ENCODE measurements around the gene DGKG.

DGKG gene

DNA sequence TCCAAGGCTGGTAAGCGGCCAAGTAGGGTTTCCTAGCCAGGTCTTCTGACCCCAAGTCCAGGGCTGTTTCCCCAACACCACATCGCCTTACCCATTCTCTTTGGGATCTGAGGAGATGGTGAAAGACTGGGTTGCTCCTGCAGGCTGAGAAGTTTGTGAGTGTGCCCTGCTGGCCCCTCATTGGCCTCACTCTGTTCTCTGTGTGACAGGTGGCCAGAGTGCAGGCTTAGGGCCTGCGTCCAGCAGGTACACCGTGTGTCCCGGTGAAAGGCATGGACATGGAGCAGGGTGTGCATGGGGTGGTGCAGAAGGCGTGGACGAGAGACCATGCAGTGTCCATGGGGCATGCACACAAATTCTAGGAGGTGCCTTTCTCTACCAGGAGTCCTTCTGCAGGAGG lies 91.3 kb downstream of the DGKG start:
- Histone ChIP-seq H2AFZ (ENCODE audit: low read depth, low read length) (no peak overlapping the region), H3K36me3 (ENCODE audit: insufficient read depth, low read length) (no peaks in the 10 kb centered on the region), H3K9me3 (ENCODE audit: low read length) (no peaks in the 10 kb centered on the region), H3K4me3 (ENCODE audit: low read length) (no peak overlapping the region), H3K4me1 (ENCODE audit: insufficient read depth, low read length) (no peaks in the 10 kb centered on the region), H3K27me3 (ENCODE audit: insufficient read depth, low read length) (peaks cover 3% of the 10 kb centered on the region)

DNA sequence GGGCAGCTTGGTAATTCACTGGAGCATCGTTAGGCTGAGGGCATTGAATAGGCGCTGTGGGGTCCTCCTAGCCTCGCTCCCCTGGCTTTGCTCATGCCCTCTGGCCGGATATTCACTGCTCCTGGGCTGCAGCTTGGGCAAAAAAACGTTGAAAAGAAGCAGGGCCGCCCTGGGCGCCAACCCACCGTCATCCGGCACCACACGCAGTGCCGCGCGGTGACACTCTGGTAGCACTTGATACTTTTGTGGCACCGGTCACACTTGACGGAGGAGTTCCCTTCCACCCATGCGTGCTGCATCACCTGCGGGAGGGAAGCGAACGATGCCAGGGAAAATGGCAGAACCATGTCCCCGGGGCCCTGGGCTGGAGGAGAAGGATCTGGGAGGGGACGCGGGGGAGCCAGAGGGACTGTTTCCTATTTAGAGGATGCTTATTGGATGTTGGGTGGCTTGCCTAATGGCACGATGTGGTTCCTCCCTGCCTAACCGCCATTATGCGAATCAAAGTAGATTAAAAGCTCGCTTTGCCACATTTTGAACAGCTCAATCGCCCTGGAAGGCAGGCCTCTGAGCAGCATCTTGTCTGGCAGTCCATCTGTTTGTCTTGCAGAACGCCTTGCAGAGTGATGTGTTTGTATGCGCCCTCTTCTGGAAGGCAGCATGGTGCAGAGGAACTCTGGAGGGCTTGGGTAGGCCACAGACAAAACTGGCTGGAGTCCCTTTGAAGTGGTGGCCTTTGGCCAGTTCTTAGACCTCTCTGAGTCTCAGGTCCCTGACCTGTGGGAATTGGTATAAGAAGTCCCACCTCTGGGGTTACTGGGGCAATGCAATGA lies 93.2 kb downstream of the DGKG start:
- peaks cover 3% of the 10 kb centered on the region for H3K27me3 ChIP-seq (ENCODE audit: insufficient read depth, low read length)

DNA sequence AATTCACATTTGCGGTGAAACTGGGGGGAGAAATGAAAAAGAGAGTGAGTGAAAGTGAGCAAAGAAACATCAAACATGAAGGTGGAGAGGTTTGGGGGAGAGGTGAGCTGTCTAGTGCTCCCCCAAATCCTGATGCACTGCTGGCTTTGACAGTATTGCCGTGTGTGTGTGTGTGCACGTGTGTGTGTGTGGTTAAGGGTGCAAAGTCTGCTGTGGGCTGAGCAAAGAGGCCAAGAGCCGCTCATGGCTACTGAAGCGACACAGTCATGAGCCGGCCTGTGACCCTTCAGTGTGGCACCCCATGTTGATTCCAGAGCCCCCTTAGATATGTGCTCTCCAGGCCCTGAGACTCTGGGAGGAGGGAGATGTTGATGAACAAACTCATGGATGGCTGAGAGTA lies 94.3 kb downstream of the DGKG start:
- H3K4me1 ChIP-seq (ENCODE audit: insufficient read depth, low read length): no peaks in the 10 kb centered on the region
- H3K4me3 ChIP-seq (ENCODE audit: low read length): no peak overlapping the region
- H3K9me3 ChIP-seq (ENCODE audit: low read length): no peaks in the 10 kb centered on the region
- peaks cover 3% of the 10 kb centered on the region for H3K27me3 ChIP-seq (ENCODE audit: insufficient read depth, low read length)
- no peak overlapping the region for H2AFZ ChIP-seq (ENCODE audit: low read depth, low read length)
- H3K36me3 ChIP-seq (ENCODE audit: insufficient read depth, low read length): no peaks in the 10 kb centered on the region

More for the DNA sequence above, 93.2 kb downstream of the DGKG start:
- Histone ChIP-seq H2AFZ (ENCODE audit: low read depth, low read length) (no peak overlapping the region), H3K36me3 (ENCODE audit: insufficient read depth, low read length) (no peaks in the 10 kb centered on the region), H3K9me3 (ENCODE audit: low read length) (no peaks in the 10 kb centered on the region), H3K4me1 (ENCODE audit: insufficient read depth, low read length) (no peaks in the 10 kb centered on the region), H3K4me3 (ENCODE audit: low read length) (no peak overlapping the region)

DNA sequence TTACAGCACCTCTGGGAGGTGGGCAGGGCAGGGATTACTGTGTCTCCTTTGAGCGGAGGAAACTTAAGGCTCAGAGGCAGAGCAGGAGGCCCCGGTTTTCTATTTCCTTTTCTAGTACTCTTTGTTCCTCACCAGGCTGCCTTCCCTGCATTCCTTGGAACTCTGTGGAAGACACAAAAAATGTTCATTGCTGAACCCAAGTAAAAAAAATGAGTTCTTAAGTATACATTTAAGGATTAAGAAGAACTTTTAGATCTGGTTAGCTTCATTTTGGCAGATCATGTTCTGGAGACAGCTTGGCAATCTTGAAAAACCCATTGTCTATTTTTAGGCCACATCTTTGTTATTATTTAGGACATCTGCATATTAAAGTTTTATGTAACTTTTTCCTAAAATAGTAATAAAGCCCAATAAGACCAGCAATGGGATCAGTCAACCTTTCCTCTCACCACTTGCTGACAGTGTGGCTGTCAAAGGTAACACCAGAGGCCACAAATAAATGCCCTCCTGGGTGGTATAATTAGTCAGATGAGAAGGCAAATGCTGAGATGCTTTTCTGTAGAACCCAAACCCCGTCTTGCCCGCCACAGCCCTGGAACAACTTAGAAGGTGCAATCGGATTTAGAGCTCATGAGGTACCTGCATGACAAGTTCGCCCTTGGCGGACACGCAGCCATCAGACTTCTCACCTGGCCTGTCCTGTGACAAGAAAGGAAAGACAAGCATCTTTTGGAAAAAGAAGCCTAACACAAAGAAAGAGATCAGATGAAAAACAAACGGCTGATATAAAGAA lies 97.2 kb downstream of the DGKG start:
- Histone ChIP-seq H2AFZ (ENCODE audit: low read depth, low read length) (no peak overlapping the region), H3K4me1 (ENCODE audit: insufficient read depth, low read length) (peaks cover under 1% of the 10 kb centered on the region), H3K36me3 (ENCODE audit: insufficient read depth, low read length) (no peaks in the 10 kb centered on the region), H3K27me3 (ENCODE audit: insufficient read depth, low read length) (peaks cover 3% of the 10 kb centered on the region), H3K4me3 (ENCODE audit: low read length) (no peak overlapping the region), H3K9me3 (ENCODE audit: low read length) (no peaks in the 10 kb centered on the region)

DNA sequence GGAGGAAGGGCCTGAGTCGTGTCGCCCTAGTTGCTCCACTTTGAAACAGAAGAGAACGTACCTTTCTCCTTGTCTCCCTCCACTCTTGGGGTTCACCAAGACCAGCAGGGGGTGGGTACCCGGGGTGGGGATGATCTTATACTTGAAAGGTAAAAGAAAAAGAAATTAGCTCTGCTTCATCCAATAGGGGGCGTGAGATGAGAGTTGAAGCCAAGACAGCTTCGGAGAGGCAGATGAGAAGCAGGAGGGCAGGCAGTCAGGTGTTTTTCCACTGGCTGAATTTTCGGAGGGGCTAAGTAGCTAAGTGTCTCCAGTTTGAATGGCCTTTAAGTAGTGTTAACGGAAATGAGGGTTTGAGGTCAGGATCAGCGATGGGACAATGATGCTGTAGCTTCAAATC lies 100.4 kb downstream of the DGKG start:
- peaks cover 4% of the 10 kb centered on the region for H3K27me3 ChIP-seq (ENCODE audit: insufficient read depth, low read length)

DNA sequence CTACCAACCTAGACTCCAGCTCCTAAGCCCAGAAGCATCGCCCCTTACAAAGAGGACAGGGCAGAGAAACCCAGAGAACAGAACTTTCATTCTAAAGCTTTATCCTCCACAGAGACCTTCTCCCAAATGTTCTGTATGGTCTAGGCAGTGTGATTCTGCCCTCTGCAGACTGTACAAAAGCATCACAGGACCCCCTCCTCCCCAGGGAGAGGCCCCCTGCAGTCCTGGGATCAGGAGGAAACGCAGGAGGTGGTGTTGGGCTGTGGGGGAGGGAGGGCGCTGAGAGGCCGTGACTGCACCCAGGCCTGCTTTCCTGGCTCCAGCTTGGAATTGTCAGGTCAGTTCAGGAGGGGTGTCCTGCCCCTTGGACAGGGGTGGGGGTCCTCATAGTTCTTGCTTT lies 101.3 kb downstream of the DGKG start:
- H3K4me1 ChIP-seq (ENCODE audit: insufficient read depth, low read length): peaks cover 6% of the 10 kb centered on the region
- no peak overlapping the region for H3K4me3 ChIP-seq (ENCODE audit: low read length)
- H3K36me3 ChIP-seq (ENCODE audit: insufficient read depth, low read length): no peaks in the 10 kb centered on the region
- H3K9me3 ChIP-seq (ENCODE audit: low read length): no peaks in the 10 kb centered on the region
- peaks cover 4% of the 10 kb centered on the region for H3K27me3 ChIP-seq (ENCODE audit: insufficient read depth, low read length)
- H2AFZ ChIP-seq (ENCODE audit: low read depth, low read length): no peak overlapping the region

More for the DNA sequence above, 100.4 kb downstream of the DGKG start:
- Histone ChIP-seq H3K9me3 (ENCODE audit: low read length) (no peaks in the 10 kb centered on the region), H3K4me3 (ENCODE audit: low read length) (no peak overlapping the region), H2AFZ (ENCODE audit: low read depth, low read length) (no peak overlapping the region), H3K36me3 (ENCODE audit: insufficient read depth, low read length) (no peaks in the 10 kb centered on the region), H3K4me1 (ENCODE audit: insufficient read depth, low read length) (peaks cover 6% of the 10 kb centered on the region)

DNA sequence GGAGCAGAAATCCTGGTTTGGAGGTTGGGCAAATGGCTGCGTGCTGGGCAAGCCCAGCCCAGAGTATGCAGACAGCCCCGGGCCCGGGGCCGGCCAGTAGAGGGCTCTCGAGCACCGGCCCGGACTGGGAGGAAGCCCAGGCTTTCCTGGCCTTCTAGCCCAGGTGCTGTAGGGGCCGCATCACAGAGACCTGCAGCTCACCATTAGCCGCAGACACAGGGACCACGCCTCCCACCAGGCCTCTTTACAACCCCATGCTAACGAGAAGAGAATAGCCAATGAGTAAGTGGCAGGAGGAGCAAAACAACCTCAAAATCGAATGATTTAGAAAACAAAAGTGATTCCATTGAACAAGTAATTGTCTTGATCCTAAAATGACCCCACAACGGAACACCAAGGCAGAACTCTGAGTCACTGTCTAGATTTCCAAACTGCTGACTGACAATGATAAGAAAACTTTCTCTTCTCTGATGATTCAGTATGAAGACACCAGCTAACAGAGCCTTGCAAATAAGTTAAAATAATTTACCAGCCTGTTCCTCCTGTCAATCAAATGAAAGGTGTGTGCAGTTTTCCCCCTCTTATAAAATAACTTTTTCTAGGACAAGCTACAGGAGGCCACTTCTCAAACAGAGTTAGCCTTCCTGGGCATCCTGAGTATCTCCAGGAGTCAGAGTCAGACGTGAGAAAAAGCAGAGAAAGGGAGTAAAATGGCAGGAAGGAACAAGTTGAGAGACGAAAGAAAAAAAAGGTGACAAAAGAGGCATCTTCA lies 102.2 kb downstream of the DGKG start:
- no peak overlapping the region for H3K4me3 ChIP-seq (ENCODE audit: low read length)
- peaks cover 4% of the 10 kb centered on the region for H3K27me3 ChIP-seq (ENCODE audit: insufficient read depth, low read length)
- no peaks in the 10 kb centered on the region for H3K36me3 ChIP-seq (ENCODE audit: insufficient read depth, low read length)
- peaks cover 6% of the 10 kb centered on the region for H3K4me1 ChIP-seq (ENCODE audit: insufficient read depth, low read length)
- no peaks in the 10 kb centered on the region for H3K9me3 ChIP-seq (ENCODE audit: low read length)
- no peak overlapping the region for H2AFZ ChIP-seq (ENCODE audit: low read depth, low read length)

DNA sequence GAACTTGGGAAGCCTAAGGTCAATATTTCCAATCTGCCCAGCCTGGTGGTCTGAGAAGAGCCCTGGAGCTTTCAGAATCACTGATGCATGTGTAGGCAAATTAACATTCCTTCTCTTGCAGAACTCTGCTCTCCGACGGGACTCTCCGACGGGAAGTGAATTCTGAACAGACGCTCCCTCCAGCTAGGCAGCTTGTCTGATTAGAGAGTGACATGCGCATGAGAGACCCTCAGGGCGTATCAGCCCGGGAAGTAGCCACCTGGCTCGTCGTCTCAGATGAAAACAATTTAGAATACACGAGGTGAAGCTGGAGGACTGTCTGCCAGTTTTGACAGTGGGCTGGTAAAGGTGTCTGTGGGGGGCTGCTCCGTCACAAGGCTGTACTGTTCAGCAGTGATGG lies 103.1 kb downstream of the DGKG start:
- Histone ChIP-seq H3K27me3 (ENCODE audit: insufficient read depth, low read length) (peaks cover 4% of the 10 kb centered on the region), H2AFZ (ENCODE audit: low read depth, low read length) (no peak overlapping the region), H3K9me3 (ENCODE audit: low read length) (no peaks in the 10 kb centered on the region), H3K4me1 (ENCODE audit: insufficient read depth, low read length) (peaks cover 6% of the 10 kb centered on the region), H3K36me3 (ENCODE audit: insufficient read depth, low read length) (no peaks in the 10 kb centered on the region), H3K4me3 (ENCODE audit: low read length) (no peak overlapping the region)

DNA sequence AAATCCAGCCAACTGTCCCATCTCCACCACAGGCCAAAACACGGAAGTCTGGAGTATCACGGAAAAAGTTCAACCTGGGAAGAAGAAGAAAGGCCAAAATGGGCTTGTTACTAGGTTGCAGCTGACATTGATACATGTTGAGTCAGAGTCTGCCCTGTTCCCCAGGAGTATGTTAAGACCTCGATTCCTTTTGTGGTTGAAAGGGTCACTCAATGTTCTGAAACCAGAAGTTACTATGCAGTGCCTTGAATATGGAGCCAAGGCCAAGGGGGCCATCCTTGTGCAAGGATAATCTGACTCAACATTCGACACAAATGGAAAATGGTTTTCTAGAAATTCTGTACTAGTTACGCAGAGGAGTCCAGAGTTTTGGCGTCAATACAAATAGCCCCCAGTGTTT lies 104.2 kb downstream of the DGKG start:
- no peaks in the 10 kb centered on the region for H3K9me3 ChIP-seq (ENCODE audit: low read length)
- H3K4me1 ChIP-seq (ENCODE audit: insufficient read depth, low read length): peaks cover 6% of the 10 kb centered on the region
- H3K36me3 ChIP-seq (ENCODE audit: insufficient read depth, low read length): no peaks in the 10 kb centered on the region
- H3K27me3 ChIP-seq (ENCODE audit: insufficient read depth, low read length): peaks cover 4% of the 10 kb centered on the region
- no peak overlapping the region for H2AFZ ChIP-seq (ENCODE audit: low read depth, low read length)
- H3K4me3 ChIP-seq (ENCODE audit: low read length): no peak overlapping the region

DNA sequence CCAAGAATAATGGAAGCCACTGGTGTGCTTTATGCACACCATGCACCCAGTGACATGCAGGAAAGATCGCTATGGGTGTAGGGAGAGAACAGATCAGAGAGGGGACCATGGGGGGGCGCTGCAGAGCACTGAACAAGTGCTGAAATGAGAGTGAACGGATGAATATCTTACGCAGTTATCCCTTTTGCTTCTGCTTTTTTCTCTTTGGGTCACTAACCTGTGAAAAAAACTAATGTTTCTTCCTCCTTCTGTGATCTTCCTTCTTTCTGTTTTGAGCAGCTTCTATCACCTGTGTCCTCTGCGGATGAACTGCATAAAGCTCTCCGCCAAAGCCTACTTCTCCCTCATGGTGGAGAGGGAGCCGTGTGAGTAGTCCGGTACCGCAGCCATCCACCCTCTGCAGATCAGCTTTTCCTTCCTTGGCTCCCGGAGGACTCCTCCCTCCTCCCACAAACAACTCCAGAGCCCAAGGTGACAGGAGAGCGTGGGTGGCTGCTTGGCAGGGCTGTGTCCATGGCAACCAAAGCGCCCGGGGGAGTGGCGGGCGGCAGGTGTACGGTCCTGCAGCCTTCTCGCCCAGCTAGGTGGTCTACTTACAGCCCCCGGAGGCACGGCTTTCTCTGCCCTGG lies 106.2 kb downstream of the DGKG start:
- no peak overlapping the region for H3K4me3 ChIP-seq (ENCODE audit: low read length)
- H3K36me3 ChIP-seq (ENCODE audit: insufficient read depth, low read length): no peaks in the 10 kb centered on the region
- H3K27me3 ChIP-seq (ENCODE audit: insufficient read depth, low read length): peaks cover 6% of the 10 kb centered on the region
- no peaks in the 10 kb centered on the region for H3K9me3 ChIP-seq (ENCODE audit: low read length)
- H3K4me1 ChIP-seq (ENCODE audit: insufficient read depth, low read length): peaks cover 6% of the 10 kb centered on the region
- no peak overlapping the region for H2AFZ ChIP-seq (ENCODE audit: low read depth, low read length)

DNA sequence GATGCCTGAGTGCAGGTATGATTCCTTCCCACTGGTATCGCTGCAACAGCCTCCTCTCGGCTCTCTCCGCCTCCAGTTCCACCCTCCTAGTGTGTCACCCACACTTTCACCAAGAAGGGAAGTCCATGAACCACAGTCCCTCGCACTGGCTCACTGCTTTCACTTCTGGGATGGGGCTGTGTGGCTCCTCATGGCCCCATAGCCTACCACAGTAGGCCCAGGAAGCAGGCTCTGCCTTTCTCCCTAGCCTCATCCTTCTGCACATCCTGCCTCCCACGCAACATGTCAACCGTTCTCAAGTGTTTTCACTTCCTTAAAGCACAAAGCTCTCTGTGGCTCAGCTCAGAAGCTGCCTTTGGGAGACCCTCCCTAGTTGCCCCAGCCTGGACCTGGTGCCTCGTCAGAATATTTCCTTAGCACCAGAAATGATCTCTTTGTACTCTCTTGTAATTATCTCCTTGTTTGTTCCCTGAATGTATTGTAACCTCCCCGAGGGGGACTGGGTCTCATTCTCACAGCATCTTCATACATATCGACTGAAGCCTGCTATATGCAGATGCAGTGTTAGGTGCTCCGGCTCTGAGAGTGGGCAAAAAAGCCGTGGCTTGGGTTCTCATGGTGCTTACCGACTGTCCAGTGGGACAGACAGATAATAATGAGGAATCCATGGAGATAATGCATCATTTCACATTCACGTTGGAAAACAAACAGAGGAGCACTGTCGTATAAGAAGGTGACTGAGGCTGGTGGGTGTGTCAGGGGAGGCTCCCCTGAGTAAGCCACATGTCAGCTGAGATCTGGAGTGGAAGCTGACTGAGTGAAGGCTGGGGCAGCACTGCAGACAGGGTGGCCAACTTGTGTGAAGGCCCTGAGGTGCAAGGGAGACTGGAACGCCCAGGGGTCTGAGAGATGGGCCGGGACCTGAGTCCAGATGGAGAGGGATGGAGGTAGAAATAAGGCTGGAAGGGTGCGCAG lies 107.1 kb downstream of the DGKG start:
- Histone ChIP-seq H3K36me3 (ENCODE audit: insufficient read depth, low read length) (no peaks in the 10 kb centered on the region), H3K4me1 (ENCODE audit: insufficient read depth, low read length) (peaks cover 6% of the 10 kb centered on the region), H3K4me3 (ENCODE audit: low read length) (no peak overlapping the region), H3K9me3 (ENCODE audit: low read length) (no peaks in the 10 kb centered on the region), H3K27me3 (ENCODE audit: insufficient read depth, low read length) (peaks cover 6% of the 10 kb centered on the region), H2AFZ (ENCODE audit: low read depth, low read length) (no peak overlapping the region)

Measured in neuron (in vitro differentiated cells).